Tibial nerve (tissue), 4 donors: Measurements from ENCODE around the gene FBXW8.

ENCODE experiments used
- CTCF ChIP-seq, 5 experiments: fragments of 200-600 bp in 3 of 5; fragments of 450-650 bp in 2 of 5; sonication (generic) in 3 of 5; IDR thresholded peaks; one replicate each; pipeline ENCODE4 v1.5.1; 2016 to 2019; ENCODE audit warnings: antibody characterized with exemption in 5 of 5, mild to moderate bottlenecking in 3 of 5, moderate library complexity in 2 of 5
- EP300 ChIP-seq, 2 donors: sonication (generic); formaldehyde crosslinking; IDR thresholded peaks; one replicate each; pipeline ENCODE4 v1.6.1; 2017; ENCODE audit warnings: antibody characterized with exemption in 2 of 2, mild to moderate bottlenecking in 1 of 2
- POLR2A ChIP-seq, 2 donors: fragments of 450-650 bp; IDR thresholded peaks; one replicate each; pipeline ENCODE4 v1.6.1; 2017; ENCODE audit warnings: antibody characterized with exemption in 2 of 2, mild to moderate bottlenecking in 2 of 2, moderate library complexity in 2 of 2

GRCh38 chr12:117046861-117047530 lies 136.2 kb downstream of the FBXW8 start:
- TF ChIP-seq CTCF (IDR thresholded peaks at IDR 0.05) (no peak), POLR2A (IDR thresholded peaks at IDR 0.05) (no peak), EP300 (IDR thresholded peaks at IDR 0.05) (no peak)
